IMR-90 (cell line): Measurements from ENCODE around the gene RPS6KA2. TPM values are rescaled to one million over a fixed set of nuclear protein-coding genes. Genes with fewer than 3 reads are reported as not detected.

ENCODE experiments used
- ATAC-seq: fragments of 200-7000 bp; cut with Tn5 transposase; 2 replicates; pipeline ENCODE4 v1.9.1; 2020; ENCODE audit warnings: low read depth, mild to moderate bottlenecking, moderate library complexity
- BruUV-seq: library from RNA; stranded (reverse); fragments of 400-500 nt; replicated peaks from 2 replicates; lab custom pipeline; 2021; lab: Mats Ljungman, UMichigan
- CTCF ChIA-PET: fragments of 300-600 bp; formaldehyde crosslinking; extraction: SDS; loops from one replicate; lab custom pipeline; 2021; ENCODE audit warnings: antibody characterized with exemption; lab: Yijun Ruan, JAX
- POLR2A ChIA-PET: fragments of 300-600 bp; sonication (Branson Sonifier 250); formaldehyde crosslinking; loops from one replicate; lab custom pipeline; 2022; ENCODE audit warnings: antibody characterized with exemption; ENCODE audit not compliant: unreplicated experiment; lab: Charles Lee
- DNase-seq: peaks from one replicate; pipeline ENCODE4 v3.0.0; 2013
- H2AFZ ChIP-seq: replicated peaks from 2 replicates; pipeline ENCODE3; 2013; ENCODE audit warnings: low read length, mild to moderate bottlenecking; ENCODE audit not compliant: poor library complexity
- H2AK5ac ChIP-seq: 2 replicates; pipeline ENCODE4 v1.6.1; 2013; ENCODE audit warnings: low read depth, low read length, inconsistent platforms
- H2AK9ac ChIP-seq: replicated peaks from 2 replicates; pipeline ENCODE3; 2013; ENCODE audit warnings: mild to moderate bottlenecking, low read depth, low read length, moderate library complexity; ENCODE audit not compliant: poor library complexity
- H2BK120ac ChIP-seq: 2 replicates; pipeline ENCODE4 v1.6.1; 2013; ENCODE audit warnings: low read depth, low read length, inconsistent platforms
- H2BK15ac ChIP-seq: 3 replicates; pipeline ENCODE4 v1.6.1; 2013; ENCODE audit warnings: low read depth, low read length, inconsistent platforms
- H2BK20ac ChIP-seq: 2 replicates; pipeline ENCODE4 v1.6.1; 2013; ENCODE audit warnings: low read depth, mild to moderate bottlenecking, inconsistent platforms, low read length, moderate library complexity
- H2BK5ac ChIP-seq: 2 replicates; pipeline ENCODE4 v1.6.1; 2013; ENCODE audit warnings: mild to moderate bottlenecking, low read depth, low read length, inconsistent platforms; ENCODE audit not compliant: poor library complexity, severe bottlenecking
- H3K14ac ChIP-seq: replicated peaks from 2 replicates; pipeline ENCODE4 v1.6.1; 2013; ENCODE audit warnings: low read depth, low read length, inconsistent platforms
- H3K18ac ChIP-seq: 2 replicates; pipeline ENCODE4 v1.6.1; 2013; ENCODE audit warnings: low read depth, low read length, control low read depth
- H3K23ac ChIP-seq: 2 replicates; pipeline ENCODE4 v1.6.1; 2013; ENCODE audit warnings: low read depth, low read length, inconsistent platforms
- H3K27ac ChIP-seq: 2 replicates; pipeline ENCODE4 v1.5.1; 2013; ENCODE audit warnings: mild to moderate bottlenecking, control low read depth, low read length; ENCODE audit not compliant: insufficient read depth
- H3K27me3 ChIP-seq: 2 replicates; pipeline ENCODE4 v1.6.1; 2013; ENCODE audit warnings: low read length; ENCODE audit not compliant: control insufficient read depth, insufficient read depth
- H3K36me3 ChIP-seq: 2 replicates; pipeline ENCODE4 v1.6.1; 2013; ENCODE audit warnings: low read length, mixed read lengths; ENCODE audit not compliant: control insufficient read depth, insufficient read depth
- H3K4ac ChIP-seq: 2 replicates; pipeline ENCODE4 v1.6.1; 2013; ENCODE audit warnings: low read depth, low read length, inconsistent platforms
- H3K4me1 ChIP-seq: 2 replicates; pipeline ENCODE4 v1.6.1; 2013; ENCODE audit warnings: low read length, mixed read lengths; ENCODE audit not compliant: control insufficient read depth, insufficient read depth
- H3K4me2 ChIP-seq: 2 replicates; pipeline ENCODE4 v1.6.1; 2013; ENCODE audit warnings: low read depth, mild to moderate bottlenecking, control low read depth, low read length, moderate library complexity
- H3K4me3 ChIP-seq: 2 replicates; pipeline ENCODE4 v1.5.1; 2013; ENCODE audit warnings: low read depth, mild to moderate bottlenecking, control low read depth, low read length, moderate library complexity; ENCODE audit not compliant: insufficient read depth
- H3K56ac ChIP-seq: 2 replicates; pipeline ENCODE4 v1.6.1; 2013; ENCODE audit warnings: low read length, inconsistent platforms; ENCODE audit not compliant: insufficient read depth; ENCODE audit errors: extremely low read depth
- H3K79me1 ChIP-seq, 2 experiments: 2 replicates each; pipeline ENCODE4 v1.6.1; 2013; ENCODE audit warnings: low read length in 2 of 2, inconsistent platforms in 1 of 2, low read depth in 1 of 2
- H3K9ac ChIP-seq: 2 replicates; pipeline ENCODE4 v1.6.1; 2013; ENCODE audit warnings: low read depth, low read length, control low read depth
- H3K9me1 ChIP-seq: 2 replicates; pipeline ENCODE4 v1.6.1; 2013; ENCODE audit warnings: low read length, inconsistent platforms; ENCODE audit not compliant: insufficient read depth
- H3K9me3 ChIP-seq: 2 replicates; pipeline ENCODE4 v1.6.1; 2013; ENCODE audit warnings: low read length; ENCODE audit not compliant: control insufficient read depth, insufficient read depth
- H4K20me1 ChIP-seq: 2 replicates; pipeline ENCODE4 v1.6.1; 2013; ENCODE audit warnings: low read length, inconsistent platforms; ENCODE audit not compliant: insufficient read depth
- H4K5ac ChIP-seq: 2 replicates; pipeline ENCODE4 v1.6.1; 2013; ENCODE audit warnings: mild to moderate bottlenecking, low read depth, low read length, control low read depth
- H4K8ac ChIP-seq, 2 experiments: 2 replicates each; pipeline ENCODE4 v1.6.1; 2013; ENCODE audit warnings: low read depth in 2 of 2, low read length in 2 of 2, control low read depth in 1 of 2, inconsistent platforms in 1 of 2
- H4K91ac ChIP-seq: 2 replicates; pipeline ENCODE4 v1.6.1; 2013; ENCODE audit warnings: low read depth, low read length, inconsistent platforms; ENCODE audit not compliant: insufficient read depth
- BHLHE40 ChIP-seq: fragments of 150-350 bp; IDR thresholded peaks from 2 replicates; pipeline ENCODE4 v1.6.1; 2016; ENCODE audit warnings: mild to moderate bottlenecking, low read depth, low read length
- CEBPB ChIP-seq: IDR thresholded peaks from 2 replicates; pipeline ENCODE4 v1.6.1; 2012; ENCODE audit warnings: low read depth, low read length, improper control_type of control experiment
- CHD1 ChIP-seq: IDR thresholded peaks from 2 replicates; pipeline ENCODE4 v1.6.1; 2012; ENCODE audit warnings: low read depth, low read length, improper control_type of control experiment
- CTCF ChIP-seq: conservative IDR thresholded peaks from 2 replicates; pipeline ENCODE4 v1.5.1; 2012; ENCODE audit warnings: mild to moderate bottlenecking, low read depth, low read length, improper control_type of control experiment
- ELK1 ChIP-seq: fragments of 150-350 bp; IDR thresholded peaks from 2 replicates; pipeline ENCODE4 v1.6.1; 2016; ENCODE audit warnings: low read depth, mild to moderate bottlenecking, low read length, moderate library complexity, borderline replicate concordance
- FOS ChIP-seq: fragments of 150-350 bp; IDR thresholded peaks from 2 replicates; pipeline ENCODE4 v1.6.1; 2016; ENCODE audit warnings: low read depth, low read length
- MAFK ChIP-seq: IDR thresholded peaks from 2 replicates; pipeline ENCODE4 v1.6.1; 2012; ENCODE audit warnings: low read depth, low read length, improper control_type of control experiment
- MAZ ChIP-seq: IDR thresholded peaks from 2 replicates; pipeline ENCODE4 v1.6.1; 2012; ENCODE audit warnings: low read depth, mild to moderate bottlenecking, low read length, improper control_type of control experiment, moderate library complexity, borderline replicate concordance
- MXI1 ChIP-seq: IDR thresholded peaks from 2 replicates; pipeline ENCODE4 v1.6.1; 2012; ENCODE audit warnings: low read depth, mild to moderate bottlenecking, low read length, moderate library complexity, borderline replicate concordance
- NFE2L2 ChIP-seq: fragments of 150-350 bp; IDR thresholded peaks from 2 replicates; pipeline ENCODE4 v1.6.1; 2016; ENCODE audit warnings: low read depth, mild to moderate bottlenecking, low read length
- POLR2A ChIP-seq: IDR thresholded peaks from 2 replicates; pipeline ENCODE4 v1.6.1; 2012; ENCODE audit warnings: mild to moderate bottlenecking, low read depth, low read length
- RAD21 ChIP-seq: IDR thresholded peaks from 2 replicates; pipeline ENCODE4 v1.6.1; 2012; ENCODE audit warnings: low read length, improper control_type of control experiment
- RCOR1 ChIP-seq: IDR thresholded peaks from 2 replicates; pipeline ENCODE4 v1.6.1; 2012; ENCODE audit warnings: mild to moderate bottlenecking, low read length, improper control_type of control experiment; ENCODE audit not compliant: insufficient replicate concordance
- RFX5 ChIP-seq: IDR thresholded peaks from 2 replicates; pipeline ENCODE4 v1.8.0; 2012; ENCODE audit warnings: low read depth, mild to moderate bottlenecking, low read length, moderate library complexity
- SMC3 ChIP-seq: fragments of 150-350 bp; IDR thresholded peaks from 2 replicates; pipeline ENCODE4 v1.6.1; 2016; ENCODE audit warnings: low read depth, mild to moderate bottlenecking, antibody characterized with exemption, low read length, moderate library complexity
- USF2 ChIP-seq: fragments of 150-350 bp; IDR thresholded peaks from 2 replicates; pipeline ENCODE4 v1.6.1; 2017; ENCODE audit warnings: mild to moderate bottlenecking, antibody characterized with exemption, low read length, low read depth
- WGBS, 2 experiments: methylation state at CpG; one replicate each; pipeline versions ENCODE4 v1.1.5 to v1.1.7; 2013; ENCODE audit warnings: missing lambda C conversion rate in 2 of 2; ENCODE audit not compliant: insufficient read length in 1 of 2; ENCODE audit errors: extremely low coverage in 2 of 2; 5-methylcytosine and 5-hydroxymethylcytosine counted together
- dilution Hi-C: fragments of 300-500 bp; cut with HindIII; formaldehyde crosslinking; loops from one replicate; pipeline ENCODE4 v1.14.3; 2018; ENCODE audit warnings: low sequenced_read_pairs; ENCODE audit not compliant: unreplicated experiment
- in situ Hi-C: fragments of 300-500 bp; cut with MboI; formaldehyde crosslinking; loops from 3 replicates; pipeline ENCODE4 v1.14.3; 2019; ENCODE audit warnings: low sequenced_read_pairs, inconsistent platforms, mixed read lengths
- intact Hi-C: fragments of 100-400 bp; cut with micrococcal nuclease; formaldehyde crosslinking; loops from 2 replicates; pipeline ENCODE4 v1.10.0; 2022
- polyA plus RNA-seq, 3 experiments: library from polyadenylated mRNA; depleted of rRNA; stranded (reverse); fragments of >200 nt; gene quantifications; 2 replicates each; pipeline ENCODE4 v1.2.3, GENCODE V29; 2012; ENCODE audit warnings: low replicate concordance in 1 of 3
- total RNA-seq: library from RNA; depleted of rRNA; stranded (reverse); fragments of >200 nt; gene quantifications from 2 replicates; pipeline ENCODE4 v1.2.3, GENCODE V29; 2012

The RPS6KA2 gene
- total and polyA plus RNA-seq, 2 of the 4 experiments (the other 2 are of a cell fraction), result 26.9 to 31.3 TPM

GRCh38 chr6:166444446-166444845 lies 182.6 kb downstream of the RPS6KA2 start:
- no peaks in the 10 kb centered on the region for H3K4me1 ChIP-seq
- H3K79me1 ChIP-seq, result no peaks in the 10 kb centered on the region

More at GRCh38 chr6:166444446-166444845, 182.6 kb downstream of the RPS6KA2 start:
- H4K8ac ChIP-seq, result no peak overlapping the region
- no peak overlapping the region for H3K4me3 ChIP-seq
- no peak overlapping the region for H2BK120ac ChIP-seq
- no peak overlapping the region for H3K14ac ChIP-seq
- H4K91ac ChIP-seq, result no peak overlapping the region
- H4K5ac ChIP-seq, result no peak overlapping the region
- ATAC-seq, result no peak
- TF ChIP-seq CHD1, result no peak
- no peak for TF ChIP-seq RAD21
- no peak for TF ChIP-seq NFE2L2
- no peak for TF ChIP-seq SMC3
- no peak for TF ChIP-seq USF2
- no peak for TF ChIP-seq ELK1
- no peak for TF ChIP-seq MAFK
- TF ChIP-seq MXI1, result no peak
- TF ChIP-seq POLR2A, result no peak
- TF ChIP-seq BHLHE40, result no peak
- no peak for TF ChIP-seq FOS
- TF ChIP-seq CTCF, result no peak
- no peak for TF ChIP-seq CEBPB
- no peak for TF ChIP-seq RFX5
- no peak for TF ChIP-seq MAZ
- TF ChIP-seq RCOR1, result no peak
- BruUV-seq, result no TSS peak
- ChIA-PET POLR2A (no interaction called here), CTCF (no interaction called here)
- H3K9me1 ChIP-seq, result peaks cover 5% of the 10 kb centered on the region; the same call in 1 of the 2 replicates
- H3K56ac ChIP-seq, result no peak overlapping the region
- no peak overlapping the region for H2BK5ac ChIP-seq
- H3K18ac ChIP-seq, result no peak overlapping the region
- no peak overlapping the region for H3K23ac ChIP-seq
- H3K4me2 ChIP-seq, result no peak overlapping the region
- no peaks in the 10 kb centered on the region for H4K20me1 ChIP-seq
- no peaks in the 10 kb centered on the region for H3K9me3 ChIP-seq
- no peak overlapping the region for H2AFZ ChIP-seq
- H3K4ac ChIP-seq, result no peak overlapping the region
- WGBS, 2 experiments, result 95% methylated on average over 8 of the region's 15 CpGs; no CpG with 5 or more reads in 1 of the 2 experiments
- no peak for DNase-seq
- intact Hi-C loops (no loop called here), dilution Hi-C loops (no loop called here), in situ Hi-C loops (no loop called here)
- H2AK5ac ChIP-seq, result no peak overlapping the region
- no peak overlapping the region for H2BK20ac ChIP-seq
- H3K27ac ChIP-seq, result no peak overlapping the region
- no peak overlapping the region for H3K9ac ChIP-seq
- peaks cover 58% of the 10 kb centered on the region for H3K36me3 ChIP-seq
- no peaks in the 10 kb centered on the region for H3K27me3 ChIP-seq
- no peak overlapping the region for H2AK9ac ChIP-seq
- no peak overlapping the region for H2BK15ac ChIP-seq
